Measurements from ENCODE around the gene RPS6KA6. TPM values are rescaled to one million over a fixed set of nuclear protein-coding genes. Genes with fewer than 3 reads are reported as not detected.

The RPS6KA6 gene
- total RNA-seq: 3.4 and 6.8 TPM in 2 replicates

GRCh38 chrX:84187533-84188319 lies at the start of gene RPS6KA6:
Gene RPS6KA6, minus strand, starts transcription at chrX:84188199. Its CDS starts 300 bp downstream, at chrX:84187899.

Small RNA genes lying within 50 kb of the gene (small RNA-seq; reads per million reads assigned to genes)
- gene MIR548I4: not detected

All from articular chondrocyte of knee joint (primary cell).